Calu3 (cell line): Measurements from ENCODE around the gene LOXL4. TPM values are rescaled to one million over a fixed set of nuclear protein-coding genes. Genes with fewer than 3 reads are reported as not detected.

Source experiments
- BruUV-seq: library from RNA; stranded (reverse); fragments of 400-500 nt; replicated peaks from 2 replicates; lab custom pipeline; 2021; lab: Mats Ljungman, UMichigan
- CTCF ChIA-PET: fragments of 300-600 bp; sonication (Branson Sonifier 250); formaldehyde crosslinking; loops from one replicate; lab custom pipeline; 2022; ENCODE audit warnings: antibody characterized with exemption; lab: Charles Lee
- DNase-seq: peaks from one replicate; pipeline ENCODE4 v3.0.0; 2022
- H3K27ac Mint-ChIP-seq: one replicate; pipeline ENCODE4 v1.8.0; 2022; ENCODE audit warnings: mixed read lengths; ENCODE audit not compliant: unreplicated experiment
- H3K27me3 Mint-ChIP-seq: one replicate; pipeline ENCODE4 v1.8.0; 2022; ENCODE audit warnings: mixed read lengths; ENCODE audit not compliant: unreplicated experiment
- H3K36me3 Mint-ChIP-seq: one replicate; pipeline ENCODE4 v1.8.0; 2022; ENCODE audit warnings: mild to moderate bottlenecking, moderate library complexity, mixed read lengths; ENCODE audit not compliant: insufficient read depth, unreplicated experiment
- H3K4me1 Mint-ChIP-seq: one replicate; pipeline ENCODE4 v1.8.0; 2022; ENCODE audit warnings: mild to moderate bottlenecking, low read depth, mixed read lengths; ENCODE audit not compliant: unreplicated experiment
- H3K4me3 Mint-ChIP-seq: one replicate; pipeline ENCODE4 v1.8.0; 2022; ENCODE audit warnings: mild to moderate bottlenecking, low read depth, moderate library complexity, mixed read lengths; ENCODE audit not compliant: unreplicated experiment
- H3K9me3 Mint-ChIP-seq: one replicate; pipeline ENCODE4 v1.8.0; 2022; ENCODE audit warnings: low read depth, mixed read lengths; ENCODE audit not compliant: unreplicated experiment
- CTCF ChIP-seq: fragments of 200-600 bp; IDR thresholded peaks from one replicate; pipeline ENCODE4 v1.8.0; 2022; ENCODE audit warnings: antibody characterized with exemption; ENCODE audit not compliant: unreplicated experiment
- intact Hi-C: fragments of 100-400 bp; cut with micrococcal nuclease; formaldehyde crosslinking; loops from one replicate; pipeline ENCODE4 v1.10.0; 2022; ENCODE audit not compliant: unreplicated experiment
- total RNA-seq: library from RNA; stranded (reverse); gene quantifications from 2 replicates; pipeline ENCODE4 v1.2.3, GENCODE V29; 2022

LOXL4 gene
- total RNA-seq, 1 experiment from 2014 or later = 2.2 TPM

- DNase-seq = no peak
- Mint-ChIP-seq H3K9me3 (no peaks in the 10 kb centered on the region), H3K4me1 (peaks cover 16% of the 10 kb centered on the region), H3K27ac (no peak overlapping the region), H3K36me3 (no peaks in the 10 kb centered on the region), H3K4me3 (no peak overlapping the region), H3K27me3 (peaks cover 10% of the 10 kb centered on the region)
- intact Hi-C loops = no loop called here
- no peak for TF ChIP-seq CTCF
- CTCF ChIA-PET = no interaction called here
- no TSS peak for BruUV-seq
Measured at GRCh38 chr10:98294270-98294627, 26.3 kb upstream of the LOXL4 start.

GRCh38 chr10:98293550-98294269 lies 25.7 kb upstream of the LOXL4 start:
- no peak for TF ChIP-seq CTCF
- Mint-ChIP-seq H3K9me3 (no peaks in the 10 kb centered on the region), H3K27ac (no peak overlapping the region), H3K4me3 (no peak overlapping the region), H3K36me3 (no peaks in the 10 kb centered on the region), H3K4me1 (peaks cover 16% of the 10 kb centered on the region), H3K27me3 (peaks cover 8% of the 10 kb centered on the region)
- CTCF ChIA-PET = no interaction called here
- intact Hi-C loops = no loop called here
- no peak for DNase-seq
- no TSS peak for BruUV-seq

GRCh38 chr10:98292971-98293370 lies 25.0 kb upstream of the LOXL4 start:
- CTCF ChIA-PET = no interaction called here
- H3K4me3 Mint-ChIP-seq = no peak overlapping the region
- no TSS peak for BruUV-seq
- H3K9me3 Mint-ChIP-seq = no peaks in the 10 kb centered on the region
- H3K27me3 Mint-ChIP-seq = peaks cover under 1% of the 10 kb centered on the region
- H3K27ac Mint-ChIP-seq = no peak overlapping the region
- peaks cover 16% of the 10 kb centered on the region for H3K4me1 Mint-ChIP-seq
- H3K36me3 Mint-ChIP-seq = no peaks in the 10 kb centered on the region
- DNase-seq = no peak
- intact Hi-C loops = no loop called here
- TF ChIP-seq CTCF = no peak

- H3K36me3 Mint-ChIP-seq = no peaks in the 10 kb centered on the region
- CTCF ChIA-PET = no interaction called here
- peaks cover 7% of the 10 kb centered on the region for H3K4me1 Mint-ChIP-seq
- H3K27me3 Mint-ChIP-seq = peaks cover 9% of the 10 kb centered on the region
- BruUV-seq = no TSS peak
- no peak for DNase-seq
- no peak overlapping the region for H3K27ac Mint-ChIP-seq
- TF ChIP-seq CTCF = no peak
- intact Hi-C loops = no loop called here
- H3K4me3 Mint-ChIP-seq = no peak overlapping the region
- H3K9me3 Mint-ChIP-seq = no peaks in the 10 kb centered on the region
Measured at GRCh38 chr10:98289802-98290209, 21.8 kb upstream of the LOXL4 start.
